Upper lobe of left lung (tissue), 4 donors: ENCODE measurements around the gene PXN.

Experiments
- CTCF ChIP-seq, 6 experiments: fragments of 450-650 bp in 4 of 6; fragments of 200-600 bp in 2 of 6; sonication (generic) in 2 of 6; IDR thresholded peaks; one replicate each; pipeline ENCODE4 v1.5.1; 2016 to 2019; ENCODE audit warnings: antibody characterized with exemption in 6 of 6
- POLR2A ChIP-seq, 4 donors: fragments of 450-650 bp; IDR thresholded peaks; one replicate each; pipeline ENCODE4 v1.5.1; 2016 to 2017; ENCODE audit warnings: antibody characterized with exemption in 4 of 4, mild to moderate bottlenecking in 2 of 4
- POLR2AphosphoS5 ChIP-seq, 2 donors: sonication (generic); formaldehyde crosslinking; IDR thresholded peaks; one replicate each; pipeline ENCODE4 v1.5.1; 2017; ENCODE audit warnings: antibody characterized with exemption in 2 of 2

GRCh38 chr12:120222288-120222832 is 43.2 kb downstream of the PXN start:
- TF ChIP-seq POLR2AphosphoS5 (IDR thresholded peaks at IDR 0.05), result no peak
- no peak for TF ChIP-seq CTCF (IDR thresholded peaks at IDR 0.05)
- no peak for TF ChIP-seq POLR2A (IDR thresholded peaks at IDR 0.05)
